HG02571 (cell line): ENCODE data around the gene WDFY1.

ENCODE experiments used
- ATAC-seq: cut with Tn5 transposase; IDR thresholded peaks from one replicate; pipeline ENCODE4 v1.9.1; 2021; ENCODE audit warnings: mild to moderate bottlenecking, moderate library complexity; ENCODE audit not compliant: unreplicated experiment

WDFY1 gene

GRCh38 chr2:223932816-223933800 lies 12.0 kb downstream of the WDFY1 start:
- ATAC-seq, result no peak

- ATAC-seq, result no peak
Observed at GRCh38 chr2:223930103-223930976, 14.8 kb downstream of the WDFY1 start.

GRCh38 chr2:223929571-223930102 lies 15.5 kb downstream of the WDFY1 start:
- ATAC-seq, result no peak

GRCh38 chr2:223928113-223929006 lies 16.8 kb downstream of the WDFY1 start:
- no peak for ATAC-seq

GRCh38 chr2:223925106-223925505 lies 20.0 kb downstream of the WDFY1 start:
- ATAC-seq, result no peak

GRCh38 chr2:223923976-223924375 lies 21.2 kb downstream of the WDFY1 start:
- ATAC-seq, result no peak

GRCh38 chr2:223922308-223922707 lies 22.8 kb downstream of the WDFY1 start:
- ATAC-seq, result no peak

- no peak for ATAC-seq
Observed at GRCh38 chr2:223921204-223921603, 23.9 kb downstream of the WDFY1 start.

- no peak for ATAC-seq
Observed at GRCh38 chr2:223920109-223920508, 25.0 kb downstream of the WDFY1 start.

GRCh38 chr2:223918671-223919134 lies 26.4 kb downstream of the WDFY1 start:
- no peak for ATAC-seq

- ATAC-seq, result no peak
Observed at GRCh38 chr2:223916181-223916920, 28.8 kb downstream of the WDFY1 start.

- no peak for ATAC-seq
Observed at GRCh38 chr2:223915071-223915470, 30.1 kb downstream of the WDFY1 start.

- no peak for ATAC-seq
Observed at GRCh38 chr2:223914324-223914723, 30.8 kb downstream of the WDFY1 start.

GRCh38 chr2:223909001-223909741 lies 36.0 kb downstream of the WDFY1 start:
- no peak for ATAC-seq

- ATAC-seq, result no peak
Observed at GRCh38 chr2:223908304-223908998, 36.7 kb downstream of the WDFY1 start.

- no peak for ATAC-seq
Observed at GRCh38 chr2:223905996-223906395, 39.1 kb downstream of the WDFY1 start.

- no peak for ATAC-seq
Observed at GRCh38 chr2:223901854-223902253, 43.3 kb downstream of the WDFY1 start.

- ATAC-seq, result no peak
Observed at GRCh38 chr2:223901311-223901710, 43.8 kb downstream of the WDFY1 start.
